NCI-H1105 (cell line): ENCODE data around the gene KLHL17.

Source experiments
- DNase-seq: peaks from one replicate; lab custom pipeline; 2025; lab: John Stamatoyannopoulos, UW

The KLHL17 gene

DNA sequence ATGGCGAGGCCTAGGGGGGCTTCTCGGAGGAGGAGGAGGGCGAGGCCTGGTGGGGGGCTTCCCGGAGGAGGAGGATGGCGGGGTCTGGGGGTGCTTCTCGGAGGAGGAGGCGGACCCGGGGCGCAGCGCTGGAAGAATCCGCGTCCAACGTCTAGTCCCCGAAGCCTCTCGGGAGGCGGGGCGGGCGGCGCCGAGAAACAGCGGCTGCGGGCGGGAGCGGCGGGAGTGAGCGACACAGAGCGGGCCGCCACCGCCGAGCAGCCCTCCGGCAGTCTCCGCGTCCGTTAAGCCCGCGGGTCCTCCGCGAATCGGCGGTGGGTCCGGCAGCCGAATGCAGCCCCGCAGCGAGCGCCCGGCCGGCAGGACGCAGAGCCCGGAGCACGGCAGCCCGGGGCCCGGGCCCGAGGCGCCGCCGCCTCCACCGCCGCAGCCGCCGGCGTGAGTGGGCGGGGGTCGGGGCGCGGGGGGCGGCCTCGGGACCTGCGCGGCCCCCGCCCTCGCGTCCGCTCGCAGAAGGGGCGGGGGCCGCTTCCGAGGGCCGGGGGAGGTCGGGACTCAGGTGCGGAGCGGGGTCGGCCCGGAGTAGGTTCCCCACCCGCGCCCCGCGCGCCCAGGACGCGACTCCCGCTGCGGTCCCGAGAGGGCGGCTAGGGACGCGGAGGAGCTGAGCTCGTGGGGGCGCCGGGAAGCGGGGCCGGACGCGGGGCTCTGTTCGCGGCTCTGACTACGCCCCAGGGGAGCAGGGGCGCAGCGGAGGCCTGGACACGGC, at the start of gene KLHL17:
Gene KLHL17 (plus strand): TSS at position 222 of the 769 bp plus-strand sequence. CDS start 110 bp downstream, at position 332.
- DNase-seq, result no peak

DNA sequence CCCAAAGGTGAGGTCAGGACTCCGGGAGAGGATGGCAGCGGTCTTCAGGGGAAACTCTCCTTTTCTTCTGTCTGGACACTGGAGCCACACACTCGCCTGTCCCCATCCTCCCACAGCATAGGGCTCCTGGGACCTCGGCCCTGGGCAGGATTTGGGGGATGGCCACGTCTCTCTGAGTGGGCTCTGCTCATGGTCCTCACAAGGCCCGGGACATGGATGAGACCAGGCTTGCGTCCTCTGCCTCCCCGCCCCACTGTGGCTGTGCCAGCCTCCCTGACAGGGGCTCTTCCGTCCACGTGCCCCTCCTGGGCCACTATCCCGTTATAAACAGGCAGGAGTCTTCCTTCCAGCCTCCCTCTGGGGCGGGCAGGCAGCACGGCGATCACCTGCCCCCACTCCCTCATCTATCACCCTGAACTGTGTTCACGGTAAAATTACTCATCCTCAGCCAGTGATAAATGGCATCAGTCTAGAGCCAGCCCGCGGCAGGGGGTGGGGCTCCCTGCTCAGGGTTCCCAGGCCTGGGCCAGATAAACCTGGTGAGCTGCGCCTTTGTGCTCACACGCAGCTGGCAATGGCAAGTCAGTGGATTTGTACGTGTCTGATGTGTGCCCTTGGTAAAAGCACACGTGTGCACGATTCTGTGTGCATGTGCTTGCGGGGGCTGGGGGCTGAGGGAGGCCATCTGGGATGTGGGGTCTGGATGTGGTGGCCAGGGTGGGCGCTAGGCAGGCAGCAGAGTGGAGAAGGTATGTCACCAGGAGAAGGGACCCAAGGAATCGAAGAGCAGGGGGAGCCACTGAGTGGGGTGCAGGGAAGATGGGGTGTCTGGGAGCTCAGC, 49.3 kb upstream of the KLHL17 start:
- DNase-seq, result no peak

DNA sequence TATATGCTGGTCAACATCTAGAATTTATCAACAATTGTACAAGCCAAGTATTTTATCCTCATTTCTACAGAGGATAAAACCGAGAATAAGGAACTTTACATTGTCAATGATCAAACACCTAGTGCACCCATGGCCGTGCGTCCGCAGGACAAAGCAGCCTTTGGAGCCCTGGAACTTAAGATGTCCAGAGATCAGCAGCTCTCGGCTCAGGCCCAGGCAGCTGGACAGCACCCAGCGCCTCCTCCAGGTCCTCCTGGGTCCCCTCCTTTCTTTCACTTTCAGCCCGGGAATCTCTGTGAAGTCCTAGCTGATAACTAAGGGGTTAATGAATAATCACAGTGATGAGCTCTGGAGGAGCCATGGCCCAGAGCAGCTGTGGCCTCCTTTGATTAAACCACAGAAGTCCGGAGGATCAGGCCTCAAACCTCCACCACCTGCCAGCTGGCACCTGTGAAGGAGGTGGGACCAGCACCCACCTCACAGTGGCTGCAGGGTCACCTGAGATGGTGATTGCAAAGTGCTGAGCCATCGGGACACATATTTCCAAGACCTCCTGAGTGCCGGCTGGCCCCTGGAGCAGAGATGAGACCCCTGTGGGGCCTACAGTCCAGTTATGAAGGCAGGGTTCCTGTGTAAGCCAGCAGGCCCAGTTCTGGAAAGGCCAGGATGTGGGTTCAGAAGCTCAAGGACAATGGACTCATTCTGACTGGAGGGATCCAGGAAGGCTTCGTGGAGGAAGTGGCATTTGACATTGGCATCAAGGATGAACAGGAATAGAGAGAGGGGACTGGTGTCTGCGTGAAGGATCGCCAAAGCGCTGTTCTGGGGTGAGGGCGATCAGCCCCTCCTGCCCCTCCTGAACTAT, 48.3 kb upstream of the KLHL17 start:
- DNase-seq, result no peak

DNA sequence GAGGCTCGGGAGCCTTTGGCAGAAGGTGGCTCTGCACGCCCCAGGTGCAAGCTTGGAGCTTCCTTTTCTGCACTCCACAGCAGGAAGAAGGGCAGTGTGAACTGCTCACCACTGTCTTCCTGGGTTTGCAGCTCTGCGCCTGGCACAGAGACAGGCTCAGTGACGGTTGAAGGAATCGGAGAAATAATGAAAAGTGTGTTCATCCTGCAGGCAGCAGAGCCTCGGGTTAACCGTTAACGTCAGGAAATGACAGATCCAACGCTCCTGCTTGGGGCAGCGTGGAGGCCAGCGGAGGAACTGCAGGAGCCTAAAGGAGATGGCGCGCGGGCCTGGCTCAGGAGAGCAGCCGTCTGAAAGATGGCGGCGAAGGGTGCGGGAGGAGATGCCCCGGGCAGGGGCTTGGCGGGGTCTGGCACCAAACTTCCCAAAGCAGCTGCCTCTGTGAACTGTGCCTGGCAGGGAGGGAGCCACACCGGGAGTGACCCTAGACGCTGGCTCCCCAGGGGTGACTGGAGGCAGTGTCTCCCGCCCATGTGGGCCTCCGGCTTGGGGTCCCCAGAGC, 47.6 kb upstream of the KLHL17 start:
- DNase-seq, result no peak

DNA sequence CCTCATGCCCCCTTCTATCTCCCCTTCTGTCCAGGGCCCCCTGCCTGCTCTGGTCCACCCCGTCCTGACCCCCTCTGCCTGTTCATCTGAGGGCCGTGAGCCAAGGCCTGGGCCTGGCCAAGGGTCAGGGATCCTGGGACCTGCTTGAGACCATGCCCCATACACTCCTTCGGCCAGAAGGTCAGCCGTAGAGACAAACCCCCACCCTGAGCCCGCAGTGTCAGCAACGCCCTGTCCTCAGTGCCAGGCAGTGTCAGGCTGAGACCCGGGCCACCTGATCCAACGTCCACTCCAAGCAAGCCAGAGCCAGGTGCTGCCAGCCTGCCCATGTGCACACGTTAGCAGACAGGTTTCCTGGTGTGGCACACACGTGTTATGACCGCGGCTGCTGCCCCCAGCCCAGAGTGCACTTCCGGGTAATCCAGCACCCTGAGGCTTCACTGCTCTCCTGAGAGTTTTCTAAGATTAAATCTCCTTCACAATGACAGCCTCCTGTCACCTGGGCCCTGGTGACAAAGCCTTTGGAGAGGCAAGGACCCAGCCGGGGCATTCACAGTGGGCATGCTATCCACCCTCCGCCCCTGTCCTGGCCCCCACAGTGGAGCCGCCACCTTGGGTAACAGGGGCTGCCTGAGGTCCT, 46.8 kb upstream of the KLHL17 start:
- DNase-seq, result no peak

DNA sequence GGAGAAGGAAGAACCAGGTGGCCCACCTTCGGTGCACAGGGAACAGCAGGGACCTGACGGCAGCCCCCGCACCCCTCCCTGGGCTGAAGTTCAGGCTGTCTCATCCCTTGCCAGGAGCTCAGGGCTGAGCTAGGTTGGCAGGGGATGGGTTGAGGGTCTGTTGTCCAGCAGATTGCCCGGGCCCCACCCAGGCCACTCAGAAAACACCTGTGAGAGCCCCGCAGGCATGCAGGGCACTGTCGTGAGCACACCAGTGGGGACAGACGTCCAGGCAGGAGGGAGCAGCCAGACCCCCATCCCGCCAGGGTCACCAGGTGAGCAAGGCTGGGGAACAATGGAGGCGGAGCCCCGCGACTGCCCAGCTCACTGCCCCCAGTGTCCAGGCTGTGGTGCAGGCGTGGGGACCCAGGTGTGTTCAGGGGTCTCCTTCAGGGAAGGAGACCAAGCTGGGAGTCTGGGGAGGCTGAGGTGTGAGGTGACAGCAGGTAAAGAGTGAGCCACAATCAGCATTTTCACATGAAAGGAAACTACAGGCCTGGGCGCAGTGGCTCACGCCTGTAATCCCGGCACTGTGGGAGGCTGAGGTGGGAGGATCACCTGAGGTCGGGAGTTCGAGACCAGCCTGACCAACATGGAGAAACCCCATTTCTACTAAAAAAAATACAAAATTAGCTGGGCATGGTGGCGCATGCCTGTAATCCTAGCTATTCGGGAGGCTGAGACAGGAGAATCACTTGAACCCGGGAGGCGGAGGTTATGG, 46.1 kb upstream of the KLHL17 start:
- no peak for DNase-seq

DNA sequence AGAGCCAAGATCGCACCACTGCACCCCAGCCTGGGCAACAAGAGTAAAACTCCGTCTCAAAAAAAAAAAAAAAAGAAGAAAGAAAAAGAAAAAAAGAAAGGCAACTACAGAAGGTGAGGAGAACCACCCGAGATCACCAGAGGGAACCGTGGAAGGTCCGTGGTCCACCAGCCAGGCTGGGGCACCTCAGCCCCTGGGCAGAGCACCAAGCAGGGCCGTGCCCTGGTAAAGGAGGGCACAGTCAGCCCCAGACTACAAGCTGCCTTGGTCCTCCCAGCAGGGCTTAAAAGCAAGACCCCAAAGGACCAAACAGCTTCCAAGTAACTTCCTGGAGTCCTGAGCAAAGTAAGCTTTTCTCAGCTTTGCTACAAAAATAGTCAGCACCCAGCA, 45.5 kb upstream of the KLHL17 start:
- no peak for DNase-seq

DNA sequence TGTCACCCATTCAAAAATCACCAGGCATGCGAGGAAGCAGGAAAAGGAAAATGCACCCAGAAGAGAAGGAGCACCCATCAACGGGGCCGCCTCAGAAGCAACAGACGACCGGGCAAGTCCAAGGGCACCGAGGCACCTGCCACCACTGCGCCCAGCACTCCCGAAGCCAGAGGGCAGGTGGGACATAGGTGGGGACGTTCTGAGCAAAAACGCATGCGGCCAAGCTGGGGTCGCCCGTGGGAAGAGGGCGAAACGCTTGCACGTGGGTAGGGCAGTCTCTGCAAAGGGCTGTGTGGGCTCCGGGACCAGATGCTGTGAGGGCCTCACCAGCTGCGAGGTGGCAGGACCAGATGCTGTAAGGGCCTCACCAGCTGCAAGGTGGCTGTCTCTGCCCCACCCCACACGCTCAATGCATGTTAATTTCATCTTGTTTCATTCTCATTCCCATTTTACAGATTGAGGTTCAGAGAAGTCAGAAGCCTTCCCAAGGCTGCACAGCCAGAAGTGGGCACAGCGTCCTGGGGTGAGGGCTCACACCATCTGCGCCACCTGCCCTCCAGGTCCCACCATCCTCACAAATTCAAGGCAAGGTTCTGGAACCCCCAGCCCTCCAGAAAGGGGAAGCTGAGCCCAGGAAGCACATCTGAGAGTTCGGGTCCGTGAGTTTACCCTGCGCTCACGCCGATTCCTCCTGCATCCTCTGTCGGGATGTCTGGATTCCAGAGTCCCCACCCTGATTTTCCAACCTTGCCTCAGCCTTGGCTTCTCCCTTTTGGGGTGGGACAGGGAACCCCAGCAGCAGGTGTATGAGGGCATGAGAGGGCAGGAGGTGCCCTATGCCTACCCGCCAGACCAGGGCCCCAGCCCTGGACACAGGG, 44.9 kb upstream of the KLHL17 start:
- no peak for DNase-seq

DNA sequence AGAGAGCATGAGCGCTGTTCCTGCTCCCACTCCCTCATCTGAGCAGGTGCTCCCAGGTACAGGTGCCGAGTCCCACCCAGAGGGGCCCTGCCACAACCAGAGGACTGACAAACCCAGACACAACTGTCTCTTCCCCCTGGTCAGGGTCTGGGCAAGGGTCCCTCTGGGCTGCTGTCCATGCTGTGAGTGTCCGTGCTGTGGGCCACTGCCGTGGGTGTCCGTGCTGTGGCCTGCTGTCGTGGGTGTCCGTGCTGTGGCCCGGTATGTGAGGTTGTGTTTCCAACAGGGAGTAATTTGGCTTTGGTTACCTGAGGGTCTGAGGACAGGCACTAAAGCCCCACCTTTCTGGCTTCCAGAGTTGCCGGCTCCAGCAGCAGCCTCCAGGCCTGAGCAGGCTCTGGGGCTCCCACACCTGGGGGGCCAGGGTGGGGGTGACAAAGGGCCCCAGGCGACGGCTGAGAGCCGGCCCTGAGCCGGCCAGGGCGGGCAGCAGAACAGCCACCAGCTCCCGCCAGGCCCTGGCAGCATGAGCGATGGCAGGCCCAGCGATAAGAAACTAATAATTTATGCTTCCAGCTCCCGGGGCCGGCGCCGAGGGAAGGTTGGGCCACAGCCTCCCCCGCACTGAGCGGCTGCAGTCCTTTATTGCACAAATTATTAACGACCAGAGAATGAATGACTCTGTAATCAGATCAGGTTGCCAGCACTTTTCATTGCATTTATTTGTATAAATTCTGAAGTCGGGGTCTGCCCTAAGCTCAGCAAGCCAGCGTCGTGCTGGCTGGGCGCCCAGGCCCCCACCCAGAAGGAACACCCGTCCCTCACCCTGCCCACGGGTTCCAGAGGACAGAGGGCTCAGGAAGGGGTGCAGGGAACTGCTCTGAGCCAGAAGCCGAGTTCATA, 44.0 kb upstream of the KLHL17 start:
- DNase-seq, result no peak

DNA sequence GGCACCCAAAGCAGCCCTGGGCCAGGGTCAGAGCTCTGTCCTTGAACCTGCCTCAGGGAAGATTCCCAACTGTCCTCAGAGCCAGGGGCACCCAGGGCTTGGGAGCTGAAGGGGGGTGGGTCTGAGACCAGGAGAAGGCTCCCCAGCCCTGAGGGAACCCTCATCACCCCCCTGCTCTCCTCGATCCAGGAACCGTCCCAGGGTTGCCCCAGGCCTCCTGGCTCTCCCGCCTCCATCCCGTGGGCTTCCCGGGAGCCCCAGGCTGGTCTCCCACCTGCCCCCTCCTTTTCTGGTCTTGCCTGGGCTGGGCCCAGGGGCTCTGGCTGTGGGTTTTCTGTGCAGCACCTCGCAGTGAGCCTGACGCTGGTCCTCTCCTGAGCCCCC, 43.3 kb upstream of the KLHL17 start:
- DNase-seq, result no peak

DNA sequence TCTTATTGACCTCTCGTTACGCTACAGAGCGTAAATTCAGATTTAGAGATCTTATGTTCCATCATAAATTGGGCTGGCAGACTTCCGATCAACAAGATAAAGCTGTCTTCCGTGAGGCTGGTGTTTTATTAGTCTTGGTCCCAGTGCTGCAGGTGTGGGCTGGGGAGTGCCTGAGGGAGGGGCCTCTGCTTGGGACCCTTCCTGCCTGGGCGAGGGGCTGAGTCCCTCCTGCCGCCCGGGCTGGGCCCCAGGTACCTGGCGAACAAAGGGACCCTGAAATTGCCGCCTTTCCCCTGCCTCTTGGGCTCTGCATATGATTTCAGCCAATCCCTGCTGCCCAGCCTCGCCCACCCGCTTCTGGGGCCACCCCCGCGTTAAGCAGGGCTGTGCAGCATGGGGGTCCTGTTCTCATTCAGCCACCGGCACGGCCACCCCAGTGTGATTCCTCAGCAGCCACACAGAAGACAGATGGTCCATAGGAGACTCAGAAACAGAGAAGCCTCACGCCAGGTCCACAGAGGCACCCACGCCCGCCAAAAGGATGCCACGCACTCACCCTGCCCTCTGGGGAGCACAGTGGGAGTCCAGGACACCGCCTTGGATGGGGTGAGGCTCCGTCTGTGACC, 42.8 kb upstream of the KLHL17 start:
- DNase-seq, result no peak

DNA sequence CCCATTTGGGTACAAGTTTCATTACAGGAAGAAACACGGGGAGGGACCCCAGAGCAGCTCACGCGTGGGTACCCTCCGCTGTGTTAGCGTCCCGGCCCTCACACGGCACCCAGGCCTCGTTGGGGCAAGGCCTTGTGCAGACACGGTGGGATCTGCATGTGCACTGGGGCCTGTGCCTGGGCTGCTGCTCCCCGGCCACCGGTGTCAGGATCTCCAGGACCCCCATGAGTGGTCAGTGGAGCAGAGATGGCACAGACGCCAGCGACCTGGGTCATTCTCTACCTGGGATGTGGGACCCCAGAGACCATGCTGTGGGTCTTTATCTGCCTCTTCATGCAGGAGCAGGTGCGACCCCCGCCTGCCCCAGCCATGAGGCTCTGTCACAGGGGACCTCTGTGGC, 42.0 kb upstream of the KLHL17 start:
- DNase-seq, result no peak

DNA sequence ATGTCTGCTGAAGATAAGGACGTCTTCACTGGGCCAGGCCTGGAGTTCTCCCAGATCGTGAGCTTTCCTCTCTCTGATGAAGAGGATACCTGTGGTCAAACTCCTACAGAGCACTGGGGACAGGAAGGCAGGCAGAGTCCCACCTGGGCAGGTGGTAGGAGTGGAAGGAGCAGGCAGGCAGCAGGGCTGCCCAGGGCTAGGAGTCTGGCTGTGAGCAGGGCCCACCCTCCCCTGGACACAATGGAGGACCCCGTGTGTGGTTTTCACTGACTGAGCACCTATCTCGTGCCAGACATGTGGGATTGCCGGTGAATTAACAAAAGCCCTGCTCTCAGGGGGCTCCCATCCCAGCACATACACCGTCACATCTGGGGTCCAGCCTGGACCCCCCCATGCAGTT, 41.5 kb upstream of the KLHL17 start:
- DNase-seq, result no peak

DNA sequence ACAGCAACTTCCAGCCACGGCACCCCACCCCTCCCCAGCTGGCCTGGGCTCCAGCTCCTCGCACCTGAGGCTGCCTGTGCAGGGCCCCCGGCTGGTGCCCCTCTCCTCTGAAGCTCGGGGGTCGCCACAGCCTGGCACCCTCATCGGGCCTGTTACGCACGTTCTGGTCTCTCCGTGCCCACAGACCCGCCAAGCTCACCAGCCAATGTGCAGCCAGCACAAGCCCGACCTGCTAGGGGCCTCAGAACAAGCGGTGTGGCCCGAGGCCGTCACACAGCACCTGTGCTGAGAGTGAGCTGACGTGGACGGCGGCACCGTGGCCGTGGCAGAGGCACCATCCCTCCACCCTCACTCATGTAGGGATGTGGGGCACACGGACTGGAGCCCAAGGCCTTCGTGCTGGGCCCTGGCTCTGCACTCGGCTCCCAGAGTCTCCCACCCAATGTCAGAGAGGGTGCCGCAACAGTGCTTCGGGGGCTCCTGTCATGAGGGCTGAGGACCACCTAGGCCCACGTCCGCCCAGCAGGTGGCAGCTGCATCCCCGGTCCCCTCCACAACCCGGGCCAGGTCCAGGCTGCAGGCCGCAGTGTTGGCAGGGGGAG, 41.0 kb upstream of the KLHL17 start:
- no peak for DNase-seq

DNA sequence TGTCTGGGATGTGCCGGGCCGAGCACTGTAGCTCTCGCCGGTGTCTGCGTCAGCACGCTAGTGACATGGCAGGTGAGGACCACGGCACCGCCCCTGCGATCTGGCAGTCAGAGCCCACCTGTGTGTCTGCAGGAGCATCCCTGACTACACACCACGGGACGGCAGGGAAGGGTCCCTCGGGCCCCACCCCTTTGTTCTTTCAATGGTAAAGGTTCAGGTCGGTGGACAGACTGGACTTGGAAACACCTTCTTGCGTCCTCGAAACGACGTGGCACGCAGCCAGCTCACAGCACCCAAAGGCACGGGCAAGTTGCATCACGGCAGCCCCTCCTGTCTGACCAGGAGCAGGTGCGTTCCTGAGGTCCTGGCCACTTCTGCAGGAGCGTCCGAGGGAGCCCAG, 40.4 kb upstream of the KLHL17 start:
- DNase-seq, result peak; percentile 44

DNA sequence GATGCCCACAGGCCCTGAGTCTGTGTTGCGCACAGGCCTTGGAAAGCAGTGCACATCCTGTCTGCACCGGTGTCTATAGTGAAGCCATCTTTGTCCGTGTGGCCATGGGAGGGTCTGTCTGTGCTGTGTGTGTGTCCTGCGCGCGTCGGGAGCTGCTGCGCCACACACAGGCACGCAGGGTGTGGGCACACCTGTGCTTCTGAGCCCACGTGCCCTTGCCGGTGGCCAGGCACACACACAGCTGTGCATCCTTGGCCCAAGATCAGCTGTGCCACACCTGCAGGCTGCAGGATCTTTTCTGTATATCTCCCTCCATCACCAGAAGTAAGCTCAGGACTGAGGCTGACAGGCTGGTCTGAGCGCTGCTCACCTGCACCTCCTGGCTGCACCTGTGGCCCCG, 39.9 kb upstream of the KLHL17 start:
- peak; percentile 32 for DNase-seq

DNA sequence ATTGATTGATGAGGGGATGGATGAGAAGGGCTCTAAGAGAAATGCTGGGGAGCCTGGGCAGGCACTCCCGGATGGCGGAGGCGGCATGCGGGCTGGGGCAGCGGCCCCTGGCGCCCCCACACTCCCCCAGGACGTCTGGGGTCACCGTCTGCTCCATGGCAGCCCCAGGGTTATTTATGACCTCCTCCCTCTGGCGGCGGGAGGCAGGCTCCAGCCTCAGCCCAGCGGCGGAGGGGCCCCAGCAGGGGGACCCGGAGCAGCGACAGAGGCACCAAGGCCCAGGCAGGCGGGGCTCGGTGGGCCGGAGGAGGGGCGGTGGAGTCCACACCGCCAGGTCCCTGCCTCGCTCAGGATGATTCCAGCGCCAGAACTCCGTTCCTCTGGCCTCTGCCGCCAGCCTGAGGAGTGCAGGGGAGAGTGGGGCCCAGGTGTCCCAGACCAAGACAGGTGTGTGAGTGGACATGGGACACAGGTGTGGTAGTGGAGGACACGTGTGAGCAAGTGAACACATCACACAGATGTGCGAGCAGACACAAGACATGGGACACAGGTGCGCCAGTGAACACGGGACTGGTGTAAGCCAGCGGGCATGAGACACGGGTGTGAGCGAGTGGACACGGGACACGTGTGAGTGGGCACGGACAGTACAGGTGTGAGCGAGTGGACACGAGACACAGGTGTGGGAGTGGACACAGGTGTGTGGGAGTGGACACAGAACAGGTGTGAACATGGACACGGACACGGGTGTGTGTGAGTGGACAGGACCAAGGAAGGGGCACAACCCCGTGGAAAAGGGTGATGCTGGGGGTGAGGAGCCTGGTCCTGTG, 39.2 kb upstream of the KLHL17 start:
- DNase-seq, result peak; percentile 85
